ENCODE measurements around the gene ARHGAP19.
"Not testable (repeated sequence)": the region's sequence is repeated elsewhere in the genome, so short reads cannot be mapped to it uniquely, and the experiment has no call there.

ARHGAP19 gene

DNA sequence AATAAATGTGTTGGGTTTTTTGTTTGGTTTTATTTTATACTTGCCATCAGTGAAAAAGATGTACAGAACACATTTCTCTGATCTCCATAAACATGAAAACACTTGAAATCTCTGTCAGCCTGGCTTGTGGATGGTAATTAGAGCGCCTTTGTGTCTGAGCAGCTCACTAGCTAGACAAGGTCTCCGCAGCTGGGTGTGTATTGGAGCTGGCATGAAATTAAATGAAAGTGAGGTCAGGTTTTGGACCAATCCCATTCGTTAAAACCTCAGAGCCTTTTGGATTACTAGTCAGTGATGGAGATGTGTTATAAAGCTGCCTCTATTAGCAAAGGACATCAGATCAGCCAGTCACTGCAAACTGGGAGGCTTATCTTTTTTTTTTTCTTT lies 29.4 kb upstream of the ARHGAP19 start:
- DNase-seq (ENCODE audit: low read depth in 2 of 2), result no peak

DNA sequence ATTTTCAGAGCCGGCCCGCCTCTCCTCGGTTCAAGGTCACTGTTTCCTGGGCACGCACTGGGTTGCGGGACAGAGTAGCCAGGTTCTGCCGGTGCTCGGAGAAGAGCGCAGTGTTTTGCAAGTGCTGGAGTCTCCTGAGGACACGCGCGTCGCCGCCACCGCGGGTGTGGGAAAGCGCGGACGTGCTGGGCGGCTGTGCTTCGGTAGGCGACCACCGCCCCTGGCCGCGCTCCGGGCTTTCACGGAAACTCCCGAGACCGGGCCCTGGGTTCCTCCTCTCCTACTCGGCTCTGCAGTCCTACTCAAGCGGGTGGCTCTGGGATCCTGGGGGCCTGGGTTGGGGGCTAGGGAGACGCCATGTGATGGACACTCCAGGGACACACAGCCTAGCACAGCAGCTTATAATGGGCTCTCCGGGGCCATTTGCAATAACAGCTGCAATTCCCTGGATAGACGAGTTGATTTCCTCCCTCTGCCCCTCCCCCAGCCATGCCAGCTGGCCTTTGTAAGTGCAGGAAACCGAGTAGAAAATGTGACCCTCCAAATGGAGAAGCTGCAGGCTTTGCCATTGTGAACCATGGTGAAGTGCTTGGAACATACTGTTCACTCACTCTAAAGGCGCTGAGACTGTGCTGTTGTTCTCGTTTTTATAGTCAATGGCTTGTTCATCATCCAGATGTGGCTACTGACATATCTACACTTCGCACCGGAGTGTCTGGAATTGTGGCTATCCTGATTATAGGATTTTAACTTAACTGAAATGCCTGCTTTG lies 28.8 kb upstream of the ARHGAP19 start:
- DNase-seq (ENCODE audit: low read depth in 2 of 2), result no peak

DNA sequence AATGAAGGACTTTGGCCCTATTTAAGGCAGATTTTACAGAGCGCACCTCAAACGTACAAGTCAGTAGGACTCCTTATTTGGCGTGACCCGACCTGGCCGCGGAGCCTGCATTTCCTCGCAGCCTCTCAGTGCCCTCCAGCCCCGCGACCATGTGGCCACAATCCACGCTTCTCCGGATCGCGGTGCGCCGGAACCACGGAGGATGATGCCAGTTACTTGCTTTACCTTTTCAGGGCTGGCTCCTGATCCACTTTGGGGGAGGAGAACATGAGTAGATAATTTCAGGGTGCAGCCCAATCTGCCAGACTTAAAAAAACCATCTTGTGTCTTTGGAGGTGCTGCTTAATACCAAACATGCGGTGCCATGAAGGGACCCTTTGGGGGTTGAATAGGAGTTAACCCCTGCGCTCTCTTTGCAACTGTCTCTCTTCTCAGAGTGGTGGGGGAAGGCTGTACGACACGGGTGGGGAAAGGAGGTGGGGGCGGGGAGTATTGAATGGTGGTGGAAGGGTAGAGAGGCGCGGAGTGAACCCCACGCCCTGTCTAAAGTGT lies 28.1 kb upstream of the ARHGAP19 start:
- no peak for DNase-seq (ENCODE audit: low read depth in 2 of 2)

DNA sequence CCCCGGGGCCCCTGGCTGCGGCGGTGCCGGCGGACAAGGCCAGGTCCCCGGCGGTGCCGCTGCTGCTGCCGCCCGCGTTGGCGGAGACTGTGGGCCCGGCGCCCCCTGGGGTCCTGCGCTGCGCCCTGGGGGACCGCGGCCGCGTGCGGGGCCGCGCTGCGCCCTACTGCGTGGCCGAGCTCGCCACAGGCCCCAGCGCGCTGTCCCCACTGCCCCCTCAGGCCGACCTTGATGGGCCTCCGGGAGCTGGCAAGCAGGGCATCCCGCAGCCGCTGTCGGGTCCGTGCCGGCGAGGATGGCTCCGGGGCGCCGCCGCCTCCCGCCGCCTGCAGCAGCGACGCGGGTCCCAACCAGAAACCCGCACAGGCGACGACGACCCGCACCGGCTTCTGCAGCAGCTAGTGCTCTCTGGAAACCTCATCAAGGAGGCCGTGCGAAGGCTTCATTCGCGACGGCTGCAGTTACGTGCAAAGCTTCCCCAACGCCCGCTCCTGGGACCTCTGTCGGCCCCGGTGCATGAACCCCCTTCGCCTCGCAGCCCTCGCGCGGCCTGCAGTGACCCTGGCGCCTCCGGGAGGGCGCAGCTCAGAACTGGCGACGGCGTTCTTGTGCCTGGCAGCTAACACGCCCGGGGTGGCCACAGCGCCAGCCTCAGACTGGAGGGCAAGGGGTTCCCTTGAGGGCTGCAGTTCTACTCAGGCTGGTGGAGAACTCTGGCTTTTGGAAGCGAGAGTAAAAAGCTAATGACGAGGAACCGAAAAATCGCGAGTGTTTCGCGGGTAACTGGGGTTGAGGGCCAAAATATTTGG lies 27.4 kb upstream of the ARHGAP19 start:
- DNase-seq (ENCODE audit: low read depth in 2 of 2), result peak; percentile 45 to 48

DNA sequence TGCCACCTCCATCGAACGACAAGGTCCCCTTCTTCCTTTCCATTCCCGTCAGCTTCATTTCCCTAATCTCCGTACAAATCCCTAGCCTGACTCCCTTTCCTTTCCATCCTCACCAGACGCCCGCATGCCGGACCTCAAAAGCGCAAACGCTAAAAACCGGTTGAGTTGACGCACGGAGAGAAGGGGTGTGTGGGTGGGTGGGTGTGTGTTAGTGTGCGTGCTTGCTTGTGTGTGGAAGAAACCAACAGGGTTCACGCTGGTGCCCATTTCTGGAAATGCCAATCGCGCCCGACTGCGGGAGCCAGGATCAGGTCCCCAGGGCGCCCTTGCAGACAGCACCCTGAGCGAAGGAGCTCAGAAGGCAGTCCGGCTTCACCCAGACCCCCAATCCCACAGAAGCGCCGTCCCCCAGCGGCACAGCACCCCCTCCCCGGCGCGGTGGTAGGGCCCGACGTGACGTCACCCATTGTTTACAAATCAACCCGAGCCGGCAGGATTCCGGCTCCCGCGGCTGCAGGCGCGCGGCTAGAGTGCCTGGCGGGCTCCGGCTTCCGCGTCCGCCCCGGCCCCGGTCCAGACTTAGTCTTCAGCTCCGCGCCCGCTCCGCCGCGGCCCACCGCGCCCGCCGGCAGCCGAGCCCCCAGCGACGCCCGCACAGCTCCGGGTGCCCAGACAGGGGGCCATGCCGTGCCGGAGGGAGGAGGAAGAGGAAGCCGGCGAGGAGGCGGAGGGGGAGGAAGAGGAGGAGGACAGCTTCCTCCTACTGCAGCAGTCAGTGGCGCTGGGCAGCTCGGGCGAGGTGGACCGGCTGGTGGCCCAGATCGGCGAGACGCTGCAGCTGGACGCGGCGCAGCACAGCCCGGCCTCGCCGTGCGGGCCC lies 26.6 kb upstream of the ARHGAP19 start, which contains the start of gene FRAT1:
TSS of gene FRAT1 (plus strand) at position 500 of the 880 bp plus-strand sequence. CDS start at position 683, 183 bp downstream.
- peak; percentile 82 to 85 for DNase-seq (ENCODE audit: low read depth in 2 of 2)

DNA sequence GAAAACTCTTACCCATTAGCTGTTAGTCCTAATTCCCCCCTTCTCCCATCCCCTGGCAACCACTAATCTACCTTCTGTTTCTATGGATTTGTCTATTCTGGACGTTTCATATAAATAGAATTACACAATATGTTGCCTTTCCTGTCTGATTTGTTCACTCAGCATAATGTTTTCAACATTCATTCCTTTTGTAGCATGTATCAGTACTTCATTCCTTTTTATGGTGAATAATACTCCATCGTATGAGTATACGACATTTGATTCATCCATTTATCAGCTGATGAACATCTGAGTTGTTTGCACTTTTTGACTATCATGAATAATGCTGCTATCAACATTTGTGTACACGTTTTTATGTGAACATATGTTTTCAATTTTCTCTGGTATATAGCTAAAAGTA lies 22.2 kb upstream of the ARHGAP19 start:
- no peak for DNase-seq (ENCODE audit: low read depth in 2 of 2)

DNA sequence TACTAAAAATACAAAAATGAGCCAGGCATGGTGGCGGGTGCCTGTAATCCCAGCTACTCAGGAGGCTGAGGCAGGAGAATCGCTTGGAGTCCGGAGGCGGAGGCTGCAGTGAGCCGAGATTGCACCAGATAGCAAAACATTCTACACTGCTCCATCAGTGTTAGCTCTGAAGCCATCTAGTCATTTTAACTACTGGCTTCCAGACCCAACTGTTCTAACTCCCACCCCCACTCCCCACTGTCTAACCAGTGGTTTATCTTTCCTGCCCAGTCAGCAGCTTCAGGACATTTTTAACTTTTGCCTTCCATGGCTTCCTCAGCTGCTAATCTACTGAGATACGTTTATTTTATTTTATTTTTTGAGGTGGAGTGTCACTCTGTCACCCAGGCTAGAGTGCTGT lies 20.5 kb upstream of the ARHGAP19 start:
- DNase-seq (ENCODE audit: low read depth in 2 of 2), result no peak

DNA sequence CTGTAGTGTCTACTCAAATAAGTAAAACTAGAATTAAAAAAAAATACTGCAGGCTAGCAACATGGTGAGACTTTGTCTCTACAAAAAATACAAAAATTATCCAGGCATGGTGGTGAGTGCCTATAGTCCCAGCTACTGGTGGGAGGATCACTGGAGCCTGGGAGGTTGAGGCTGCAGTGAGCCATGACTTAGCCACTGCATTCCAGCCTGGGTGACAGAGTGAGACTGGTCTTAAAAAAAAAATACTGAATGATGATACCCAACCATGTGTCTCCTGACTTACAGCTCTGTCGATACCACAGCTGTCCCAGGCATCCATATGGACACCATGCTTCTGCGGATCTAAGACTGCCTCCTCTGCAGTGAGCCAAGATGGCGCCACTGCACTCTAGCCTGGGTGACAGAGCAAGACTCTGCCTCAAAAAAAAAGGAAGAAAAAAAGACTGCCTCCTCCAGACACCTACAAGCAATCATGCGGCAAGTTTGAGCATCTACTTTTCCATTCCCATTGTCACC lies 18.7 kb upstream of the ARHGAP19 start:
- no peak for DNase-seq (ENCODE audit: low read depth in 2 of 2)

DNA sequence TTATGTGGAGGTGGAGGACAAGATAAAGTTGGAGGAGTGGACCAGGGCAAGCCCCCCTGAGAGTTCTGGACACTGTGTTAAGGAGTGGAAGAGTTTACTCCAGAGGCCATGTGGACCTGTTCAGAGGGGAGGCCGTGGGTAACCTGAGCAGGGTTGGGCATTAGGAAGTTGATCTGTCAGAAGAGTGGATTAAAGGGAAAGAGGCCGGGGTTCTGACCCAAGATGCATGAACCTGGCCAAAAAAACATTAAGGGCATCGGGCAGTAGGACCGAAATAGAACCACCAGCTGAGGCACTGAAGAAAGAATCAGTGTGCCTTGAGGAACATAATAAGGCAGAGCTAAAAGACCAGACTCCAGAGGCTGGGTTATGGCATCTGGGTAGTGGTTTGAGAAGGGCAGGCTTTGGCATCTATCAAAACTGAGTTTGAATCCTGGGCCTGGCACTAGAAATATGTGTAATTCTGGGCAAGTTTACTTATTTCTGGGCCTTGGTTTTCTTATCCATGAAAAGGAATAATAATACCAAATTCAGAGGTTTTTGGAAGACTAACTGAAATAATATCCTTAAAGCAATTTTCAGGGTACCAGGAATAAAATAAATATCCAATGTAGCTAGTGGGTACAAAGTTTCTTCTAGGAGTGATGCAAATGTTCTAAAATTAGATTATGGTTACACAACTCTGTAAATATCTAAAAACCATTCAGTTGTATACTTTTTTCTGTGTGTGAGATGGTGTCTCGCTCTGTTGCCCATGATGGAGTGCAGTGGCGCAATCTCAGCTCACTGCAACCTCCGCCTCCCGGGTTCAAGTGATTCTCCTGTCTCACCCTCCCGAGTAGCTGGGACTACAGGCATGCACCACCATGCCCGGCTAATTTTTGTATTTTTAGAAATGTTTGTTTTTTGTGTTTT lies 15.7 kb upstream of the ARHGAP19 start:
- DNase-seq (ENCODE audit: low read depth in 2 of 2), result no peak

DNA sequence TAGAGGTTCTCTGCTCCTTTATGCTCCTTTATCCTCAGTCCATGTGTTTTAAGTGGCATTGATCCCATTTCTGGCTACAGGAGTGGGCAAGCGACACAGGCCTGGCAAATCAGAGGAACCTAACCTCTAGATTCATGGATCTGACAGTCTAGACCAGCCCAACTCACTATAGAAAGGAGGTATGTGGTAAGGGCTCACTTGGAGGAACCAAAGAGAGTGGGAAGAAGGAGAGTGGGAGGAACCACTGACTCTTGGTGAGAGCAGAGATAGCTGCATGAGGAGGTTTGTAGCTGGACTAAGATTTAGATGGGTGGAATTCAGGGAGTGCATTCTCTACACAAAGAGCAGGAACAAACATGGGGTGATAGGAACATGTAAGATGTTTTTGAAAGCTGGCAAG lies 15.0 kb upstream of the ARHGAP19 start:
- DNase-seq (ENCODE audit: low read depth in 2 of 2), result no peak

DNA sequence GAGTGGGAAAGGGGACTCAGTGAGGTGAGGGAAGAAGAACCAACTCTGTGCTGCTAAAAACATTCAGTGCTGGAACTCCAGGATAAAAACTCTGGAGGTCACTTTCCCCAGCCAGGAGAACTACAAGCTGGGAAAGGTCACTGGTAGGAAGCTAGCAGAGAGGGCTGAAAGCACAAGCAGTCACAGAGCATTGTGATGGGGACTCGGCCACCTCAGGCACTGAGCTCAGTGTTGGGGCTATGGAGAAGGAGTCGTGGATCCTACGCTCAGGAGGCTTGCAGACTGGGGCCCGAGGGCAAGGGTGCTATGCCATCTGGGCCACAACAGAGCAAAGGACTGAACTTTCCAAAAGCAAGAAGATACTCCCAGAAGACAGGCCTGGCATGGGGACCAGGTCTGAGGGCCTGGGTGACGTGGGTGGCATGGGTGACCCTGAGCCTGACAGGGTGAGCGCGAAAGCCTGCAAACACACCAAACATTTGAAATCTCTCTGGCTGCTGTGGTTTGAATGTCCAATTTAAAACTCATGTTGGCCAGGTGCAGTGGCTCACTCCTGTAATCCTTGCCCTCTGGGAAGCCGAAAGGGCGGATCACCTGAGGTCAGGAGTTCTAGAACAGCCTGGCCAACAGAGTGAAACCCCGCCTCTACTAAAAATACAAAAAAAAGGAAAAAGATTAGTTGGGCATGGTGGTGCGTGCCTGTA lies 9.8 kb upstream of the ARHGAP19 start:
- DNase-seq (ENCODE audit: low read depth in 2 of 2), result no peak

DNA sequence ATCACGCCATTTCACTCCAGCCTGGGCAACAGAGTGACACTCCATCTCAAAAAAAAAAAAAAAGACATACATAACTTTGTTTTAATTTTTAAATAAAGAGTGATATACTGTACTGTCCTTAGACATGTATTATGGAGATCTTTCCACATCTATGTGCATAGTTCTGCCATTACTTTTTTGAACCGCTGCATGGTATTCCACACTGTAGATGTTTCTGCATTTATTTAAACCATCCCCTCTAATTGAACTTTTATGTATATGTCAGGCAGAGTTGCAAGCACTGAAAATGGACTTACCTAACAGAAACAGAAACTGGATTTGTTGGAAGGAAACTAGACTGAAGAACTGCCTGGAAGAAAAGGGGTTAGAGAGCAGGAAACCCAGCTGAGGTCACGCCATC lies 8.5 kb upstream of the ARHGAP19 start:
- no peak for DNase-seq (ENCODE audit: low read depth in 2 of 2)

DNA sequence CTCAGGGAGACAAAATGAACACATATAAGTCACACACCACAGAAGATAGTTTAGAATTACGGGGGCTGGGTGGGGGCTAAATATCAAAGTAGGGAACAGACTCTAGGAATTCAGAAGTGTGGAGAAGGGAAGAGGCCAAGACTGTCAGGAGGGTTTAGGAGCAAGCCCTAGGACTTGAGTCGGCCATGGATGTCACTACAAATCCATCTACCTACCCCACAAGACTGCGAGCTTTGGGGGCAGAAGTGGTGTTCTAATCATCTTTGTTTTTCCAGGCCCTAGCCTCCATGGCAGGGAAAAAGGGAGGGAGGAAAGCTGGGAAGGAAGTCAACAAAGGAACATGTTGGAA lies 5.8 kb upstream of the ARHGAP19 start:
- no peak for DNase-seq (ENCODE audit: low read depth in 2 of 2)

DNA sequence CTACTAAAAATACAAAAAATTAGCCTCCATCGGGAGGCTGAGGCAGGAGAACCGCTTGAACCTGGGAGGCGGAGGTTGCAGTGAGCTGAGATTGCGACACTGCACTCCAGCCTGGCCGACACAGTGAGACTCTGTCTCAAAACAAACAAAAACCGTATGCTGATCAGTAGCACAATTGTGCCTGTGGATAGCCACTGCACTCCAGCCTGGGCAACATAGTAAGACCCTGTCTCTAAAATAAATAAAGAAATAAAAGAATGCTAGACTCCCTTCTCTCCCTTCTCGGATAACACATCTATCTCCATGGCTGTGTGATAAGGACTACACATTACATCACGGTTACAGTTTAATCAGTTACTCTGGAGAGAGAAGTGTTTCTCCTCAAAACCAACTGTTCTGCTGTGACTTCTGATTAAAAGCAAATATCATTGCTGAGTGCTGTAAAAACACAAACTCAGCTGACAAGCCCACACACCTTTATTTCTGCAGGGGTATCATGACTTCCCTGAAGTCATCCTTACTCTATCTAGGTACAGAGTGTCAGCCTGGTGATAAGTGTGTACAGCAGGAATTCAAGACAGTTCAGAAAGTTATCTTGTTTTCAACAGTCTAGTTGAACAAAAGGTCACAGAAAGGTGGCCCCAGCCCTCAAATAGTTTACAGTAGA lies 5.3 kb upstream of the ARHGAP19 start:
- no peak for DNase-seq (ENCODE audit: low read depth in 2 of 2)

DNA sequence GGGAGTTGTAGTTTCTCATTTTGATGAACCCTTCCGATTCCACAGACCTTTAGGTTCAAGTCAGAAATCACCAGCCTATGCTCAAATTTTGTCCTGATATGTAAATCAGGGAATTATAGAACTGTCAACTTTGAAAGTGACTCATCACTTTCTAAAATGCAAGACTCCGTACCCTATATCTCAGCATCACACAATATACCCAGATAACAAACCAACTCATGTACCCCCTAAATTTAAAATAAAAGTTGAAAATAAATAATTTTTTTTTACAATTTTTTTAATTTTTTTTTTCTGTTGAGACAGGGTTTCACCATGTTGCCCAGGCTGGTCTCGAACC lies 393 bp upstream of the ARHGAP19 start:
- no peak for DNase-seq (ENCODE audit: low read depth in 2 of 2)

DNA sequence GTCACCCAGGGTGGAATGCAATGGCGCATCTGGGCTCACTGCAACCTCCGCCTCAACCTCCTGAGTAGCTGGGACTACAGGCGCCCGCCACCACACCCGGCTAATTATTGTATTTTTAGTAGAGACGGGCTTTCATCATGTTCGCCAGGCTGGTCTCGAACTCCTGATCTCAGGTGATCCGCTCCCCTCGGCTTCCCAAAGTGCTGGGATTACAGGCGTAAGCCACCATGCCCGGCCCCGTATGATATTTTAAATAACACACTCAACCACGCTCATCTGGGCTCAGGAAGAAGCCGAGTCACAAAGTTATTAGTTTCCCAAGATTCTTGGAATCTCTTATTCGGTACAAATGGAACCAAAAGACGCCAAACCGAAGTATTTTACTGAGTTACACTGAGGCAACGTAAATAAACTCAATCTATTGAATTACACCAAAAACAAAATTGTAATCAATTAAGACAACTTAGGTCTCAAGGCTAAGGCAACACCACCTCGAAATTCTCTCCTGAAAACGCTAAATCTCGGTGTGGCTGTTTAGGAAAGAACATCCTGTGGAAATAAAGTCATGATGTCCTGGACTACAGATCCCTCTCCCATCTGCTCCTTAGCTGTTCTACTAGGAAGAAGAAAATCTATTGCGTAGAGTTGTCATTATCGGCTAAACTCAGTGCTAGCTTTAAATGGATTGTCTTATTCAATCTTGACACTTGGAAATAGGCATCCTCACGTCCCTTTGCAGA lies 910 bp downstream of the ARHGAP19 start:
- DNase-seq (ENCODE audit: low read depth in 2 of 2), result no peak

DNA sequence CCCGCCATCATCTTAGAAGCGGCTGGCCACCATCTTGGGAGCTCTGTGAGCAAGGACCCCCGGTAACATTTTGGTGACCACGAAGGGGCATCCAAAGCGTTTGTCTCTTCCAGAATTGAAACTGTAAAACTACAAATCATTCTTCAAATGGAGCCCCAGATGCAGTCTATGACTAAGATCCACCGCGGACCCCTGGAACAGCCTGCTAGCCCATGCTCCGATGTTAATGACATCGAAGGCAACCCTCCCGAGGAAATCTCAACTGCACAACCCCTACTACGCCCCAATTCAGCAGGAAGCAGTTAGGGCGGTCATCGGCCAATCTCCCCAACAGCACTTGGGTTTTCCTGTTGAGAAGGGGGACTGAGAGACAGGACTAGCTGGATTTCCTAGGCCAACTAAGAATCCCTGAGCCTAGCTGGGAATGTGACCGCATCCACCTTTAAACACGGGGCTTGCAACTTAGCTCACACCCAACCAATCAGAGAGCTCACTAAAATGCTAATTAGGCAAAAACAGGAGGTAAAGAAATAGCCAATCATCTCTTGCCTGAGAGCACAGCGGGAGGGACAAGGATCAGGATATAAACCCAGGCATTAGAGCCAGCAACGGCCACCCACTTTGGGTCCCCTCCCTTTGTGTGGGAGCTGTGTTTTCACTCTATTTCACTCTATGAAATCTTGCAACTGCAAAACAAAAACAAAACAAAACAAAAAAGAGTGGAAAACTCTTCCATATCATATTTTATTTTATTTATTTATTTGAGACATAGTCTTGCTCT lies 1.7 kb downstream of the ARHGAP19 start:
- DNase-seq (ENCODE audit: low read depth in 2 of 2), result not testable (repeated sequence)

DNA sequence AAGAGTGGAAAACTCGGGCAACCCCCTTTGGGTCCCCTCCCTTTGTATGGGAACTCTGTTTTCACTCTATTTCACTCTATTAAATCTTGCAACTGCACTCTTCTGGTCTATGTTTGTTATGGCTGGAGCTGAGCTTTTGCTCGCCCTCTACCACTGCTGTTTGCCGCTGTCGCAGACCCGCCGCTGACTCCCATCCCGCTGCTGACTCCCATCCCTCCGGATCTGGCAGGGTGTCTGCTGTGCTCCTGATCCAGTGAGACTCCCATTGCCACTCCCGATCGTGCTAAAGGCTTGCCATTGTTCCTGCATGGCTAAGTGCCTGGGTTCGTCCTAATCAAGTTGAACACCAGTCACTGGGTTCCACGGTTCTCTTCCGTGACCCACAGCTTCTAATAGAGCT lies 2.4 kb downstream of the ARHGAP19 start:
- DNase-seq (ENCODE audit: low read depth in 2 of 2), result not testable (repeated sequence)

Data from stimulated activated CD4-positive, alpha-beta T cell treated with anti-CD3 and anti-CD28 coated beads, Interleukin-4, amount 100 ng/mL, for 48 hours (primary cell).